ENCODE measurements around the gene ITPR3. TPM values are rescaled to one million over a fixed set of nuclear protein-coding genes. Genes with fewer than 3 reads are reported as not detected.

Gene ITPR3
- total RNA-seq, 3 donors from 2014 or later = 60.2 to 111 (median 103) TPM

- no peak for TF ChIP-seq CTCF (IDR thresholded peaks at IDR 0.05)
- Histone ChIP-seq H3K36me3 (ENCODE audit: low read depth) (no peaks in the 10 kb centered on the region), H3K9me3 (no peaks in the 10 kb centered on the region), H3K4me1 (ENCODE audit: low read depth) (no peaks in the 10 kb centered on the region), H3K4me3 (no peak overlapping the region)
- DNase-seq = no peak
- ATAC-seq = no peak
- intact Hi-C loops (cut with DNase I, micrococcal nuclease) = no loop called here
Observed at GRCh38 chr6:33729059-33729458, 107.9 kb downstream of the ITPR3 start.

- ATAC-seq (no peak), DNase-seq (no peak)
- intact Hi-C loops (cut with DNase I, micrococcal nuclease) = no loop called here
- no peak for TF ChIP-seq CTCF (IDR thresholded peaks at IDR 0.05)
- H3K9me3 ChIP-seq = no peaks in the 10 kb centered on the region
- H3K36me3 ChIP-seq (ENCODE audit: low read depth) = no peaks in the 10 kb centered on the region
- no peaks in the 10 kb centered on the region for H3K4me1 ChIP-seq (ENCODE audit: low read depth)
- H3K4me3 ChIP-seq = no peak overlapping the region
Observed at GRCh38 chr6:33730611-33731010, 109.5 kb downstream of the ITPR3 start.

- intact Hi-C loops (cut with DNase I, micrococcal nuclease) = no loop called here
Observed at GRCh38 chr6:33731035-33731434, 109.9 kb downstream of the ITPR3 start.

GRCh38 chr6:33731751-33732282, 110.7 kb downstream of the ITPR3 start:
- Histone ChIP-seq H3K4me1 (ENCODE audit: low read depth) (no peaks in the 10 kb centered on the region), H3K9me3 (no peaks in the 10 kb centered on the region), H3K4me3 (no peak overlapping the region), H3K36me3 (ENCODE audit: low read depth) (no peaks in the 10 kb centered on the region)
- no peak for TF ChIP-seq CTCF (IDR thresholded peaks at IDR 0.05)
- ATAC-seq (peak; percentile 40), DNase-seq (no peak)
- intact Hi-C loops (cut with DNase I, micrococcal nuclease) = no loop called here

More at GRCh38 chr6:33731035-33731434, 109.9 kb downstream of the ITPR3 start:
- no peak for ATAC-seq
- no peaks in the 10 kb centered on the region for H3K9me3 ChIP-seq
- TF ChIP-seq CTCF (IDR thresholded peaks at IDR 0.05) = no peak
- no peak overlapping the region for H3K4me3 ChIP-seq
- no peak for DNase-seq
- no peaks in the 10 kb centered on the region for H3K36me3 ChIP-seq (ENCODE audit: low read depth)
- H3K4me1 ChIP-seq (ENCODE audit: low read depth) = no peaks in the 10 kb centered on the region

- H3K9me3 ChIP-seq = no peaks in the 10 kb centered on the region
- no peaks in the 10 kb centered on the region for H3K36me3 ChIP-seq (ENCODE audit: low read depth)
- TF ChIP-seq CTCF (IDR thresholded peaks at IDR 0.05) = no peak
- no peaks in the 10 kb centered on the region for H3K4me1 ChIP-seq (ENCODE audit: low read depth)
- ATAC-seq (no peak), DNase-seq (no peak)
- intact Hi-C loops (cut with DNase I, micrococcal nuclease) = no loop called here
- H3K4me3 ChIP-seq = no peak overlapping the region
Observed at GRCh38 chr6:33732385-33732784, 111.3 kb downstream of the ITPR3 start.

Measured in mucosa of descending colon (tissue), 3 donors.